22Rv1 (cell line): ENCODE measurements around the gene MTFR2.
A peak's percentile ranks its signal among the peaks of the same experiment; 100 is the strongest.

ENCODE experiments used
- H3K27ac ChIP-seq: fragments of 450-650 bp; 2 replicates; pipeline ENCODE4 v1.5.1; 2017
- CTCF ChIP-seq: fragments of 450-650 bp; IDR thresholded peaks from 2 replicates; pipeline ENCODE4 v1.5.1; 2017; ENCODE audit warnings: mild to moderate bottlenecking
- ZFX ChIP-seq: fragments of 450-650 bp; IDR thresholded peaks from 2 replicates; pipeline ENCODE4 v1.6.1; 2017; ENCODE audit warnings: antibody characterized with exemption, borderline replicate concordance

MTFR2 gene

GRCh38 chr6:136284909-136285308 is 34.8 kb upstream of the MTFR2 start:
- TF ChIP-seq CTCF (no peak), ZFX (no peak)
- no peak overlapping the region for H3K27ac ChIP-seq

- TF ChIP-seq ZFX (no peak), CTCF (no peak)
- no peak overlapping the region for H3K27ac ChIP-seq
Measured at GRCh38 chr6:136282906-136283305, 32.8 kb upstream of the MTFR2 start.

GRCh38 chr6:136280032-136280609 is 30.0 kb upstream of the MTFR2 start:
- no peak overlapping the region for H3K27ac ChIP-seq
- TF ChIP-seq ZFX: no peak

GRCh38 chr6:136274062-136274461 is 24.0 kb upstream of the MTFR2 start:
- TF ChIP-seq ZFX (no peak), CTCF (no peak)
- H3K27ac ChIP-seq: no peak overlapping the region

- H3K27ac ChIP-seq: no peak overlapping the region
- no peak for TF ChIP-seq ZFX
- TF ChIP-seq CTCF: no peak
Measured at GRCh38 chr6:136265101-136265500, 15.0 kb upstream of the MTFR2 start.

- TF ChIP-seq ZFX: no peak
- H3K27ac ChIP-seq: no peak overlapping the region
Measured at GRCh38 chr6:136262940-136263339, 12.8 kb upstream of the MTFR2 start.

- TF ChIP-seq ZFX: no peak
- TF ChIP-seq CTCF: no peak
Measured at GRCh38 chr6:136254851-136255466, 4.8 kb upstream of the MTFR2 start.

GRCh38 chr6:136253734-136254133 is 3.6 kb upstream of the MTFR2 start:
- H3K27ac ChIP-seq: 0 out of 2 replicates have a peak overlapping the region, but pooled peaks have one; percentile 7
- TF ChIP-seq CTCF (no peak), ZFX (no peak)

More at GRCh38 chr6:136254851-136255466, 4.8 kb upstream of the MTFR2 start:
- H3K27ac ChIP-seq: no peak overlapping the region
